GM12873 (cell line): Measurements from ENCODE around the gene AKAP12.

Experiments used
- CTCF ChIP-seq: IDR thresholded peaks from 2 replicates; pipeline ENCODE4 v1.5.1; 2012; ENCODE audit warnings: low read depth, mild to moderate bottlenecking, moderate library complexity, low read length, control low read depth; ENCODE audit not compliant: insufficient read depth; ENCODE audit errors: missing control alignments

The AKAP12 gene

GRCh38 chr6:151323791-151324487 is 84.2 kb downstream of the AKAP12 start:
- peak; percentile 98 for TF ChIP-seq CTCF

- TF ChIP-seq CTCF: no peak
These were observed 84.7 kb downstream of the AKAP12 start for GRCh38 chr6:151324488-151324825.

- TF ChIP-seq CTCF: no peak
These were observed 85.6 kb downstream of the AKAP12 start for GRCh38 chr6:151325075-151326050.

GRCh38 chr6:151326116-151326825 is 86.5 kb downstream of the AKAP12 start:
- no peak for TF ChIP-seq CTCF

- TF ChIP-seq CTCF: no peak
These were observed 87.3 kb downstream of the AKAP12 start for GRCh38 chr6:151327101-151327500.

GRCh38 chr6:151330130-151330696 is 90.4 kb downstream of the AKAP12 start:
- no peak for TF ChIP-seq CTCF
